HUES64 (cell line): Measurements from ENCODE around the gene KIAA0930. TPM values are rescaled to one million over a fixed set of nuclear protein-coding genes. Genes with fewer than 3 reads are reported as not detected.
"Not testable (repeated sequence)": the region's sequence is repeated elsewhere in the genome, so short reads cannot be mapped to it uniquely, and the experiment has no call there.

Experiments used
- H3K27ac ChIP-seq: 2 replicates; pipeline ENCODE4 v1.7.0; 2013; ENCODE audit warnings: low read depth, low read length, inconsistent platforms
- H3K27me3 ChIP-seq: 2 replicates; pipeline ENCODE4 v1.6.1; 2013; ENCODE audit warnings: mild to moderate bottlenecking, low read length; ENCODE audit not compliant: insufficient read depth
- H3K36me3 ChIP-seq: 2 replicates; pipeline ENCODE4 v1.6.1; 2013; ENCODE audit warnings: mild to moderate bottlenecking, low read length; ENCODE audit not compliant: insufficient read depth
- H3K4me1 ChIP-seq: 2 replicates; pipeline ENCODE4 v1.6.1; 2013; ENCODE audit warnings: mild to moderate bottlenecking, low read length, moderate library complexity; ENCODE audit not compliant: insufficient read depth
- H3K4me3 ChIP-seq: 2 replicates; pipeline ENCODE4 v1.5.1; 2013; ENCODE audit warnings: mild to moderate bottlenecking, low read length, moderate library complexity
- H3K9ac ChIP-seq: 2 replicates; pipeline ENCODE4 v1.6.1; 2013; ENCODE audit warnings: mild to moderate bottlenecking, low read depth, low read length
- H3K9me3 ChIP-seq: 2 replicates; pipeline ENCODE4 v1.6.1; 2013; ENCODE audit warnings: low read depth, low read length; ENCODE audit not compliant: insufficient read depth
- WGBS: fragments of 150-250, 120-280 bp; methylation state at CpG from one replicate; pipeline ENCODE4 v1.1.7; 2013; ENCODE audit warnings: missing lambda C conversion rate; 5-methylcytosine and 5-hydroxymethylcytosine counted together
- polyA plus RNA-seq, 2 experiments: library from polyadenylated mRNA; stranded (reverse); fragments of 50-300 nt; gene quantifications; one replicate each; pipeline ENCODE4 v1.2.3, GENCODE V29; 2013

KIAA0930 gene
- 25.7 TPM for polyA plus RNA-seq (2013, experiment 1 of 2)
- polyA plus RNA-seq (2013, experiment 2 of 2), result 34.5 TPM

GRCh38 chr22:45240810-45241631 lies at the start of gene KIAA0930:
Gene KIAA0930 (minus strand): TSS chr22:45240894. CDS start chr22:45240703, 191 bp downstream.
- peak within 1 kb of the TSS; percentile 46 for H3K9ac ChIP-seq

GRCh38 chr22:45286854-45287551 lies 46.3 kb upstream of the KIAA0930 start:
- WGBS, result 83% methylated on average over 12 of the region's 12 CpGs
- no peak overlapping the region for H3K27ac ChIP-seq

More at GRCh38 chr22:45240810-45241631, at the start of gene KIAA0930:
- no peaks in the 10 kb centered on the region for H3K36me3 ChIP-seq
- H3K4me3 ChIP-seq, result peak within 1 kb of the TSS; percentile 69
- H3K9me3 ChIP-seq, result no peaks in the 10 kb centered on the region
- H3K27ac ChIP-seq, result no peak within 1 kb of the TSS
- peaks cover 21% of the 10 kb centered on the region for H3K27me3 ChIP-seq
- no peaks in the 10 kb centered on the region for H3K4me1 ChIP-seq
- WGBS, result 3% methylated on average over 47 of the region's 66 CpGs

GRCh38 chr22:45285263-45286058 lies 44.8 kb upstream of the KIAA0930 start:
- Histone ChIP-seq H3K36me3 (no peaks in the 10 kb centered on the region), H3K27me3 (peaks cover 38% of the 10 kb centered on the region), H3K4me3 (peak overlapping the region; percentile 59), H3K4me1 (peaks cover 5% of the 10 kb centered on the region; the same call in 1 of the 2 replicates), H3K9me3 (no peaks in the 10 kb centered on the region), H3K9ac (peak overlapping the region; percentile 45; the same call in 1 of the 2 replicates), H3K27ac (no peak overlapping the region)
- WGBS, result 36% methylated on average over 16 of the region's 16 CpGs

More at GRCh38 chr22:45286854-45287551, 46.3 kb upstream of the KIAA0930 start:
- peaks cover 5% of the 10 kb centered on the region; the same call in 1 of the 2 replicates for H3K4me1 ChIP-seq
- peaks cover 38% of the 10 kb centered on the region for H3K27me3 ChIP-seq
- no peak overlapping the region for H3K9ac ChIP-seq
- no peak overlapping the region for H3K4me3 ChIP-seq
- H3K36me3 ChIP-seq, result no peaks in the 10 kb centered on the region
- H3K9me3 ChIP-seq, result no peaks in the 10 kb centered on the region

- Histone ChIP-seq H3K4me1 (peaks cover 5% of the 10 kb centered on the region; the same call in 1 of the 2 replicates), H3K9ac (peak within 1 kb of the TSS; percentile 45; the same call in 1 of the 2 replicates), H3K36me3 (no peaks in the 10 kb centered on the region), H3K4me3 (peak within 1 kb of the TSS; percentile 59), H3K27ac (no peak within 1 kb of the TSS), H3K27me3 (peaks cover 38% of the 10 kb centered on the region), H3K9me3 (no peaks in the 10 kb centered on the region)
- WGBS, result 3% methylated on average over 46 of the region's 46 CpGs
Observed at GRCh38 chr22:45284705-45285262, 44.1 kb upstream of the KIAA0930 start, which contains the start of gene UPK3A. Gene UPK3A (plus strand): TSS chr22:45284949. CDS start chr22:45285014, 65 bp downstream.

GRCh38 chr22:45281010-45281409 lies 40.3 kb upstream of the KIAA0930 start:
- Histone ChIP-seq H3K9ac (no peak overlapping the region), H3K27me3 (peaks cover 35% of the 10 kb centered on the region), H3K9me3 (no peaks in the 10 kb centered on the region), H3K4me1 (peaks cover 5% of the 10 kb centered on the region; the same call in 1 of the 2 replicates), H3K4me3 (no peak overlapping the region), H3K27ac (no peak overlapping the region), H3K36me3 (no peaks in the 10 kb centered on the region)
- 93% methylated on average over 3 of the region's 3 CpGs for WGBS

- H3K27me3 ChIP-seq, result peaks cover 31% of the 10 kb centered on the region
- no peaks in the 10 kb centered on the region for H3K9me3 ChIP-seq
- H3K4me1 ChIP-seq, result peaks cover 1% of the 10 kb centered on the region; the same call in 1 of the 2 replicates
- 93% methylated on average over 3 of the region's 3 CpGs for WGBS
- H3K27ac ChIP-seq, result no peak overlapping the region
- no peaks in the 10 kb centered on the region for H3K36me3 ChIP-seq
- no peak overlapping the region for H3K4me3 ChIP-seq
- no peak overlapping the region for H3K9ac ChIP-seq
Observed at GRCh38 chr22:45280587-45280980, 39.9 kb upstream of the KIAA0930 start.

GRCh38 chr22:45278125-45278524 lies 37.4 kb upstream of the KIAA0930 start:
- Histone ChIP-seq H3K4me1 (no peaks in the 10 kb centered on the region), H3K4me3 (no peak overlapping the region), H3K27me3 (peaks cover 8% of the 10 kb centered on the region; the same call in 1 of the 2 replicates), H3K36me3 (no peaks in the 10 kb centered on the region), H3K27ac (no peak overlapping the region), H3K9me3 (no peaks in the 10 kb centered on the region), H3K9ac (no peak overlapping the region)
- 93% methylated on average over 9 of the region's 9 CpGs for WGBS

- H3K9ac ChIP-seq, H3K4me1 ChIP-seq, H3K9me3 ChIP-seq, H3K36me3 ChIP-seq, H3K4me3 ChIP-seq, H3K27ac ChIP-seq, H3K27me3 ChIP-seq: not testable (repeated sequence)
- 88% methylated on average over 7 of the region's 7 CpGs for WGBS
Observed at GRCh38 chr22:45277720-45278119, 37.0 kb upstream of the KIAA0930 start.

GRCh38 chr22:45276507-45277105 lies 35.9 kb upstream of the KIAA0930 start:
- 91% methylated on average over 12 of the region's 12 CpGs for WGBS
- Histone ChIP-seq H3K27me3 (no peaks in the 10 kb centered on the region), H3K36me3 (no peaks in the 10 kb centered on the region), H3K27ac (no peak overlapping the region), H3K9me3 (no peaks in the 10 kb centered on the region), H3K4me1 (no peaks in the 10 kb centered on the region), H3K4me3 (no peak overlapping the region), H3K9ac (no peak overlapping the region)

GRCh38 chr22:45273452-45274075 lies 32.9 kb upstream of the KIAA0930 start:
- H3K4me1 ChIP-seq, result 0 out of 2 replicates have a peak, but pooled peaks cover 4% of the 10 kb centered on the region

More at GRCh38 chr22:45273452-45274075, 32.9 kb upstream of the KIAA0930 start:
- Histone ChIP-seq H3K9me3 (no peaks in the 10 kb centered on the region), H3K27me3 (peaks cover 16% of the 10 kb centered on the region), H3K36me3 (no peaks in the 10 kb centered on the region), H3K4me3 (no peak overlapping the region), H3K9ac (no peak overlapping the region), H3K27ac (no peak overlapping the region)
- WGBS, result 93% methylated on average over 15 of the region's 15 CpGs
